Measurements from ENCODE around the gene SNED1.

The SNED1 gene

GRCh38 chr2:240960309-240960970 is 38.0 kb upstream of the SNED1 start:
- no peak for DNase-seq

DNA sequence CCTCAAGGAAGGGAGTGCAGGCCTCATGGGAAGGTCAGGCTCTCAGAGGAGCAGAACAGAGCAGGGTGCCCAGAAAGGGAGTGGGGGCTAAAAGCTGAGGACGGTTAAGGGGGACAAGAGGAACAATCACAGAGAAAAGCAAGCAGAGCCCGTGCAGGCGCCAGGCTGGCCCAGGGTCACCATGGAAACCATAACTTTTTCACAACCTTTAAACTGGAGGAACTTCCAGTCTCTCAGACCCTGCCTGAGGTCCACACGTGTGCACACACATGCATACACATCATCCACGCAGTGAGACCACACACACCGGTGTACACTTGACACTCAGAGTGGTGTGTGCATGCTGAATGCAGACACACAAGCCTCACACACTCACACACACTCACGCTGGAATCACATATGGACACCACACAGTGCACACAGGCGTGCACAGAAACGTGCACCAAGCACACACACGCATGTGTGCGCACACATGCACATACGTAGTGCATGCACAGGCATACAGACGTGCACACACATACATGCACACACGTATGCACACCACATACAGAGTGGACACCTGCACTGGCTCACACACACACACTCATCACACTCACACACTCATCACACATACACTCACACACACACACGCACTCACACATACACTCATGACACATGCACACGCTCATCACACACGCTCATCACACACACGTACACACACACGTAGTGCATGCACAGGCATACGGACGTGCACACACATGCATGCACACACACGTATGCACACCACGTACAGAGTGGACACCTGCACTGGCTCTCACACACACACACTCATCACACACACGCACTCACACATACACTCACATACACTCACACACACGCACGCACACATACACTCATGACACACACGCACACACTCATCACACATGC is 37.2 kb upstream of the SNED1 start:
- no peak for DNase-seq

GRCh38 chr2:240961910-240962299 is 36.5 kb upstream of the SNED1 start:
- DNase-seq, result no peak

DNA sequence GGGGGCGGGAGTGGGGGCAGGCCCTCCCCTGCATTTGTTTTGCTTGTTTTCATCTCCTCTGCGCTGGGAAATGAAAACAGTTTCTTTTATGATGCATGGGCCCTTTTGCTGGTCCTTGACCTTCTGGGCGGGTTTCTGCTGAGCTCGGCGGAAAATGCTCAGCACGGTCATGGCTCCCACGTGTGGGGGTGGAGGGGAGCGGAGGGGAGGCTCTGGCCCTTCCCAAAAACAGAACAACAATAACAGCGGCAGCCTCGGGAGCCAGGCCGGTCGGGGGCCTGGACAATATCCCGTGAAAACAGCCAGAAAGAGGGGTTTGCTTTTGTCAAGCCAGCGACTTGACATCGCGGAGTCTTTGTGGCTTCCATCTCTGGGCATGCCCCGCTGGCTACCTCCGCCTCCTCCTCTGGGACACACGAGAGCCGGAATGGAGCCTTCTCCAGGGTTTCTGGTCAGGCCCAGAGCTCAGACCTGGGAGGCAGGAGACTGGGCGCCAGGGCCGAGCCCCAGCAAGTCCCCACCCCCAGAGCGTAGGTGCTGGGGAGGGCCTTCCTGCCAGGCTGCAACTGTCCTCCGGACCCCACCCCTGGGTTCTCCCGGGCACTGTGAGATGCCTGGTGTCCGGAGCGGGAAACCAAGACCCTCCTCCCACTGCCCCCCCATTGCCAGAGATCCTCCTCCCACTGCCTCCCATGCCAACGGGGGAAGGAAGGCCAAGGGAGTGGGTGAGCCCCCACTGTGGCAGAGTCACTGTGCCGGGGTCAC is 35.9 kb upstream of the SNED1 start:
- no peak for DNase-seq

- no peak for DNase-seq
Measured at GRCh38 chr2:240963065-240963867, 35.2 kb upstream of the SNED1 start.

GRCh38 chr2:240963868-240964703 is 34.3 kb upstream of the SNED1 start:
- DNase-seq, result no peak

GRCh38 chr2:240964704-240965295 is 33.6 kb upstream of the SNED1 start:
- no peak for DNase-seq

DNA sequence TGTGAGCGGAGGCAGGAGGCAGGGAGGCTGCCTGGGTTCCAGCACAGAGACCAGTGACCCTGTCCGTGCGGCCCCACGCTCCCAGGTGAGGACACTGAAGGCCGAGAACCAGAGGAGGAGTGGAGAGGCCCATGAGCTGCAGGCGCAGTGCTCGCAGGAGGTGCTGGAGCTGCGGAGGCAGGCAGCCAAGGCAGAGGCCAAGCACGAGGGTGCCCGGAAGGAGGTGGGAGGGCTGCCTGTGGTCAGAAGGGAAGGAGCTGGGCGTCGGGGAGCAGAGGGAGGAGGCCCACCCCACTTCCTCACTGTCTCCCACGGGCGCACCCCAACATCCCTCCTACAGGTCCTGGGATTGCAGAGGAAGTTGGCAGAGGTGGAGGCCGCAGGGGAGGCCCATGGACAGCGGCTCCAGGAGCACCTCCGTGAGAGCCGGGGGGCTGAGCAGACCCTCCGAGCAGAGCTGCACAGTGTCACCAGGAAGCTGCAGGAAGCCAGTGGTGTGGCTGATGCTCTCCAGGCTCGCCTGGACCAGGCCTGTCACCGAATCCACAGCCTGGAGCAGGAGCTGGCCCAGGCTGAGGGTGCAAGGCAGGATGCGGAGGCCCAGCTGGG is 33.0 kb upstream of the SNED1 start:
- no peak for DNase-seq

- DNase-seq, result no peak
Measured at GRCh38 chr2:240965905-240966456, 32.4 kb upstream of the SNED1 start.

GRCh38 chr2:240966457-240966905 is 31.9 kb upstream of the SNED1 start:
- no peak for DNase-seq

- no peak for DNase-seq
Measured at GRCh38 chr2:240966906-240967680, 31.3 kb upstream of the SNED1 start.

GRCh38 chr2:240967681-240968621 is 30.5 kb upstream of the SNED1 start:
- no peak for DNase-seq

- DNase-seq, result no peak
Measured at GRCh38 chr2:240968731-240969624, 29.4 kb upstream of the SNED1 start.

GRCh38 chr2:240970104-240970503 is 28.3 kb upstream of the SNED1 start:
- DNase-seq, result no peak

DNA sequence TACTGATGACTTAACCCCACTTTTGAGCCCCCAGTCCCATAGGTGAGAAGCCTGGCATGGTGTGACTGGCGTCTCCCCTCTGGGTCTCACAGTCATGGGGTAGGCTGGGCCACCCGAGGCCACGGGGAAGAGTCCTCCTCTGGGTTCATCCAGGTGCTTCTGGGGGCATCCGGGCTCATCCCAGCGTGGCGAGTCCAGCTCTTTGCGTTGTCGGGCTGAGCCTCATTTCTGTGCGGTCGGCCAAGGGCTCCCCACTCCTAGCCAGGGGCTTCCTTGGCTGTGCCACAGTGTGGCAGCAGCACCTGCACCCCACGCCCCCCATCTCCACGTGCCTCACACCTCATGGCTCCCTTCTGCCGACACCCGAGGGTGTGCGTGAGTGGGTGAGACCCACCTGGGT is 27.6 kb upstream of the SNED1 start:
- DNase-seq, result no peak

DNA sequence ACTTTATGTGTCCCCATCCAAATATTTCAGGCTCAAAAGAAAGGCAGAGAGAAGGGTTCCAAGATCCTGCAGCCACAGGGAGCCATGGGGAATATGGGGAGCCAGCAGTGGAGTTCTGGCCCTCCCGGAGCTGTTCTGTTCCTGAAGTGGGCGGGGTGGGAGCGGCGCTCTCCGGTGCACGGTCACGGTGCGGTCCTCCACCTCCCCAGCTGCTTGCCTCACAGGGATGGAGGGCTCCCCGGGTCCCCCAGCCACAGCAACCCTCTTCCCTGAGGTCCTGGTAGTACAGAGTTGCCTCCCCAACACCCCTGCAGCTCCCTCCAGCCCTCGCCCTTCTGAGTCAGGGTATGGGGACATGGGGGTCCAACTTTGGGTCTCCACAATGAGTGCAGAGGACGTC is 26.2 kb upstream of the SNED1 start:
- DNase-seq, result no peak

Measured in CD4-positive, alpha-beta T cell treated with Interferon gamma for 1 hour (primary cell).